CD14-positive monocyte (primary cell): ENCODE results near the gene MTFP1. TPM values are rescaled to one million over a fixed set of nuclear protein-coding genes. Genes with fewer than 3 reads are reported as not detected.
"Not testable (repeated sequence)": the region's sequence is repeated elsewhere in the genome, so short reads cannot be mapped to it uniquely, and the experiment has no call there.

Experiments
- DNase-seq, 3 donors: peaks; one replicate each; pipeline ENCODE4 v3.0.0-alpha.2; 2011 to 2022
- H2AFZ ChIP-seq: 2 replicates; pipeline ENCODE4 v1.6.0; 2012; ENCODE audit warnings: mild to moderate bottlenecking, low read depth, low read length, inconsistent platforms; ENCODE audit not compliant: insufficient read depth, poor library complexity, severe bottlenecking
- H3K27ac ChIP-seq, 2 donors: 1 replicate in 1 of 2; 2 replicates in 1 of 2; pipeline ENCODE4 v1.5.1; 2012 to 2013; ENCODE audit warnings: low read length in 2 of 2, control low read depth in 1 of 2, inconsistent platforms in 1 of 2, low read depth in 1 of 2, mild to moderate bottlenecking in 1 of 2
- H3K27me3 ChIP-seq, 2 donors: one replicate each; pipeline versions ENCODE4 v1.6.0 to v1.6.1; 2011 to 2013; ENCODE audit warnings: low read length in 2 of 2; ENCODE audit not compliant: control insufficient read depth in 2 of 2, insufficient read depth in 2 of 2
- H3K36me3 ChIP-seq, 2 donors: replicated peaks in 1 of 2; 1 replicate in 1 of 2; 2 replicates in 1 of 2; pipeline versions ENCODE4 v1.5.1 to v1.6.1; 2012 to 2013; ENCODE audit warnings: low read length in 2 of 2, control low read depth in 1 of 2, inconsistent platforms in 1 of 2, mild to moderate bottlenecking in 1 of 2; ENCODE audit not compliant: insufficient read depth in 2 of 2, control insufficient read depth in 1 of 2
- H3K4me1 ChIP-seq, 2 donors: 1 replicate in 1 of 2; 2 replicates in 1 of 2; pipeline versions ENCODE4 v1.5.1 to v1.6.1; 2012 to 2013; ENCODE audit warnings: low read length in 2 of 2, control low read depth in 1 of 2, inconsistent platforms in 1 of 2, mild to moderate bottlenecking in 1 of 2, moderate library complexity in 1 of 2; ENCODE audit not compliant: insufficient read depth in 2 of 2, control insufficient read depth in 1 of 2
- H3K4me2 ChIP-seq: replicated peaks from 2 replicates; pipeline ENCODE3; 2012; ENCODE audit warnings: low read length, moderate library complexity, mild to moderate bottlenecking; ENCODE audit not compliant: poor library complexity, severe bottlenecking; ENCODE audit errors: extremely low read depth
- H3K4me3 ChIP-seq, 3 experiments: fragments of 200-600 bp in 1 of 3; sonication (generic) in 1 of 3; replicated peaks in 1 of 3; 1 replicate in 2 of 3; 2 replicates in 1 of 3; pipeline ENCODE4 v1.5.1; 2011 to 2013; ENCODE audit warnings: low read length in 3 of 3, mild to moderate bottlenecking in 3 of 3, control low read depth in 2 of 3, low read depth in 2 of 3, inconsistent platforms in 1 of 3, moderate library complexity in 1 of 3
- H3K79me2 ChIP-seq: 2 replicates; pipeline ENCODE4 v1.6.0; 2012; ENCODE audit warnings: mild to moderate bottlenecking, control low read depth, inconsistent platforms, low read length, moderate library complexity; ENCODE audit not compliant: insufficient read depth
- H3K9ac ChIP-seq: 2 replicates; pipeline ENCODE4 v1.6.0; 2017; ENCODE audit warnings: low read length, mild to moderate bottlenecking; ENCODE audit not compliant: insufficient read depth, poor library complexity, severe bottlenecking
- H3K9me3 ChIP-seq, 2 donors: replicated peaks in 1 of 2; 1 replicate in 1 of 2; 2 replicates in 1 of 2; pipeline versions ENCODE4 v1.5.1 to v1.6.1; 2012 to 2013; ENCODE audit warnings: low read length in 2 of 2, control low read depth in 1 of 2; ENCODE audit not compliant: control insufficient read depth in 1 of 2, insufficient read depth in 1 of 2
- H4K20me1 ChIP-seq: 2 replicates; pipeline ENCODE4 v1.6.0; 2012; ENCODE audit warnings: mild to moderate bottlenecking, low read length, control low read depth, moderate library complexity; ENCODE audit not compliant: insufficient read depth
- H3K27ac Mint-ChIP-seq, 7 donors: one replicate each; pipeline ENCODE4 v1.8.0; 2020; ENCODE audit warnings: mild to moderate bottlenecking in 7 of 7, mixed read lengths in 7 of 7, moderate library complexity in 6 of 7, inconsistent platforms in 2 of 7
- H3K27me3 Mint-ChIP-seq, 3 donors: one replicate each; pipeline ENCODE4 v1.8.0; 2021 to 2022; ENCODE audit warnings: low read depth in 3 of 3, mild to moderate bottlenecking in 3 of 3, mixed read lengths in 3 of 3, moderate library complexity in 3 of 3, inconsistent platforms in 1 of 3
- H3K36me3 Mint-ChIP-seq, 2 donors: one replicate each; pipeline ENCODE4 v1.8.0; 2020; ENCODE audit warnings: mixed read lengths in 2 of 2, inconsistent platforms in 1 of 2, mild to moderate bottlenecking in 1 of 2
- H3K4me1 Mint-ChIP-seq: one replicate; pipeline ENCODE4 v1.8.0; 2020; ENCODE audit warnings: mild to moderate bottlenecking, mixed read lengths
- H3K4me3 Mint-ChIP-seq, 2 donors: one replicate each; pipeline ENCODE4 v1.8.0; 2020; ENCODE audit warnings: mild to moderate bottlenecking in 2 of 2, mixed read lengths in 2 of 2, moderate library complexity in 1 of 2
- H3K9me3 Mint-ChIP-seq, 7 donors: one replicate each; pipeline ENCODE4 v1.8.0; 2020 to 2022; ENCODE audit warnings: mixed read lengths in 7 of 7, mild to moderate bottlenecking in 6 of 7, moderate library complexity in 6 of 7, inconsistent platforms in 2 of 7
- WGBS: methylation state at CpG from one replicate; pipeline ENCODE4 v1.1.5; 2013; ENCODE audit warnings: missing lambda C conversion rate; ENCODE audit not compliant: insufficient coverage; 5-methylcytosine and 5-hydroxymethylcytosine counted together
- intact Hi-C, 2 donors: fragments of 100-400 bp; cut with micrococcal nuclease; formaldehyde crosslinking; loops; one replicate each; pipeline versions ENCODE4 v1.15.0 to v1.15.1; 2023
- polyA plus RNA-seq, 3 donors: library from polyadenylated mRNA; depleted of rRNA in 1 of 3; unstranded in 2 of 3; stranded (reverse) in 1 of 3; fragments of 300-500 nt in 2 of 3; fragments of >200 nt in 1 of 3; fragmentation: Illumina TruSeq in 2 of 3; gene quantifications; 1 replicate in 2 of 3; 2 replicates in 1 of 3; pipeline ENCODE4 v1.2.3, GENCODE V29; 2012 to 2021
- TF ChIP-seq, protein P1 (sequence below): fragments of 200-600 bp; IDR thresholded peaks from one replicate; pipeline ENCODE4 v1.8.0; 2022; ENCODE audit warnings: antibody characterized with exemption, mild to moderate bottlenecking

The MTFP1 gene
- polyA plus RNA-seq, 3 donors = 6.2 to 14.2 (median 7.5) TPM

DNA sequence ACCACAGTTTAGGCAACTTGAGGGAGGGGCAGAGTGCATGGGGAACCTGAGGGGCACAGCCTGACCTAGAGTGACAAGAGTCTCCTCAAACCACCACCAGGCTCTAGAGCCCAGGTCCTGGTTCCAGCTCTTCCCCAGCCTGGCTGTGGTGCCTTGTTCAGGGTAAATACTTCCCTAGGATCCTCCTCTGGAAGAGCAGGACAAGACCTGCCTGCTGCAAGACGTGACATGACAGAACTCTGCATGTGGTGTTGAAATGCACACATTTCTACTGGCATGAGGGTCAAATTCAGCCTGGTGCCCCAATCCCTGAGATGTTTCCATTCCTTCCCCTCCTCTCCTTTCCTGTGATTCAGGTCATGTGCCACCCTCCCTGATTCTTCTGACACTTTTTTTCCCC is 25.4 kb upstream of the MTFP1 start:
- H3K4me3 Mint-ChIP-seq = no peak overlapping the region
- H3K27ac ChIP-seq = no peak overlapping the region
- H3K27ac Mint-ChIP-seq = no peak overlapping the region

DNA sequence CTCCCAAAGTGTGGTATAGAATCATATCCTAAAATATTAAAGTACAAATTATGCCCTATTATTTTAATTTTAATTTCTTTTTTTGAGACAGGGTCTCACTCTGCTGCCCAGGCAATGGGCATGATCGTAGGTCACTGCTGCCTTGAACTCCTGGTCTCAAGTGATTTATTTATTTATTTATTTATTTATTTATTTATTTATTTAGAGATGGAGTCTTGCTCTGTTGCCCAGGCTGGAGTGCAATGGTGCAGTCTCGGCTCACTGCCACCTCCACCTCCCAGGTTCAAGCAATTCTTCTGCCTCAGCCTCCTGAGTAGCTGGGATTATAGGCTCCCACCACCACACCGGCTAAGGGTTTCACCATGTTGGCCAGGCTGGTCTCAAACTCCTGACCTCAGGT is 24.5 kb upstream of the MTFP1 start:
- H3K9ac ChIP-seq, H3K79me2 ChIP-seq, intact Hi-C loops, H3K4me3 ChIP-seq, H3K27ac ChIP-seq, H3K4me1 ChIP-seq, H3K9me3 ChIP-seq, DNase-seq, H3K4me2 ChIP-seq, H2AFZ ChIP-seq, H4K20me1 ChIP-seq, H3K27ac Mint-ChIP-seq, H3K36me3 Mint-ChIP-seq, H3K4me3 Mint-ChIP-seq, H3K36me3 ChIP-seq: not testable (repeated sequence)
- H3K27me3 ChIP-seq = peaks cover 28 to 43% of the 10 kb centered on the region in 2 donors
- Mint-ChIP-seq H3K27me3 (peaks cover 40 to 51% (median 43%) of the 10 kb centered on the region in 3 donors), H3K9me3 (peaks cover 0 to 11% (median 0%) of the 10 kb centered on the region in 7 donors), H3K4me1 (peaks cover 11% of the 10 kb centered on the region)
- 100% methylated on average over 1 of the region's 3 CpGs for WGBS

More for the DNA sequence above, 25.4 kb upstream of the MTFP1 start:
- no peak for DNase-seq
- Histone ChIP-seq H3K9me3 (peaks cover 0 to 8% of the 10 kb centered on the region in 2 donors), H4K20me1 (no peaks in the 10 kb centered on the region), H3K9ac (no peak overlapping the region), H3K4me2 (no peak overlapping the region), H3K79me2 (no peaks in the 10 kb centered on the region), H3K36me3 (no peaks in the 10 kb centered on the region), H2AFZ (no peak overlapping the region), H3K4me1 (peaks cover 5 to 9% of the 10 kb centered on the region in 2 donors), H3K27me3 (peaks cover 33 to 49% of the 10 kb centered on the region in 2 donors), H3K4me3 (no peak overlapping the region)
- TF ChIP-seq, protein P1, sequence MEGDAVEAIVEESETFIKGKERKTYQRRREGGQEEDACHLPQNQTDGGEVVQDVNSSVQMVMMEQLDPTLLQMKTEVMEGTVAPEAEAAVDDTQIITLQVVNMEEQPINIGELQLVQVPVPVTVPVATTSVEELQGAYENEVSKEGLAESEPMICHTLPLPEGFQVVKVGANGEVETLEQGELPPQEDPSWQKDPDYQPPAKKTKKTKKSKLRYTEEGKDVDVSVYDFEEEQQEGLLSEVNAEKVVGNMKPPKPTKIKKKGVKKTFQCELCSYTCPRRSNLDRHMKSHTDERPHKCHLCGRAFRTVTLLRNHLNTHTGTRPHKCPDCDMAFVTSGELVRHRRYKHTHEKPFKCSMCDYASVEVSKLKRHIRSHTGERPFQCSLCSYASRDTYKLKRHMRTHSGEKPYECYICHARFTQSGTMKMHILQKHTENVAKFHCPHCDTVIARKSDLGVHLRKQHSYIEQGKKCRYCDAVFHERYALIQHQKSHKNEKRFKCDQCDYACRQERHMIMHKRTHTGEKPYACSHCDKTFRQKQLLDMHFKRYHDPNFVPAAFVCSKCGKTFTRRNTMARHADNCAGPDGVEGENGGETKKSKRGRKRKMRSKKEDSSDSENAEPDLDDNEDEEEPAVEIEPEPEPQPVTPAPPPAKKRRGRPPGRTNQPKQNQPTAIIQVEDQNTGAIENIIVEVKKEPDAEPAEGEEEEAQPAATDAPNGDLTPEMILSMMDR = no peak
- intact Hi-C loops = no loop called here
- 80% methylated on average over 1 of the region's 1 CpG for WGBS
- peaks cover 0 to 11% (median 0%) of the 10 kb centered on the region in 7 donors for H3K9me3 Mint-ChIP-seq
- peaks cover 2 to 3% of the 10 kb centered on the region in 2 donors for H3K36me3 Mint-ChIP-seq
- peaks cover 11% of the 10 kb centered on the region for H3K4me1 Mint-ChIP-seq
- peaks cover 48 to 60% (median 52%) of the 10 kb centered on the region in 3 donors for H3K27me3 Mint-ChIP-seq
